Activated naive CD8-positive, alpha-beta T cell treated with anti-CD3 and anti-CD28 coated beads, Interleukin-2, amount 50 U/mL, for 24 hours (primary cell): ENCODE data around the gene TTC17.
"Not testable (repeated sequence)": the region's sequence is repeated elsewhere in the genome, so short reads cannot be mapped to it uniquely, and the experiment has no call there.

ENCODE experiments used
- ATAC-seq: fragments of 150-1000 bp; cut with Tn5 transposase; one replicate; pipeline ENCODE4 v1.10.0; 2021
- DNase-seq: peaks from one replicate; pipeline ENCODE4 v3.0.0; 2021
- H3K27ac Mint-ChIP-seq: one replicate; pipeline ENCODE4 v1.8.0; 2021; ENCODE audit warnings: mild to moderate bottlenecking, mixed read lengths
- H3K27me3 Mint-ChIP-seq: one replicate; pipeline ENCODE4 v1.8.0; 2021; ENCODE audit warnings: mixed read lengths
- H3K36me3 Mint-ChIP-seq: one replicate; pipeline ENCODE4 v1.8.0; 2021; ENCODE audit warnings: low read depth, mixed read lengths
- H3K4me1 Mint-ChIP-seq: one replicate; pipeline ENCODE4 v1.8.0; 2021; ENCODE audit warnings: mixed read lengths
- H3K4me3 Mint-ChIP-seq: one replicate; pipeline ENCODE4 v1.8.0; 2021; ENCODE audit warnings: mild to moderate bottlenecking, moderate library complexity, mixed read lengths
- H3K9me3 Mint-ChIP-seq: one replicate; pipeline ENCODE4 v1.8.0; 2021; ENCODE audit warnings: mixed read lengths

TTC17 gene

GRCh38 chr11:43367382-43368178 lies 8.9 kb downstream of the TTC17 start:
- Mint-ChIP-seq H3K9me3 (no peaks in the 10 kb centered on the region), H3K27ac (no peak overlapping the region), H3K4me3 (no peak overlapping the region), H3K27me3 (no peaks in the 10 kb centered on the region), H3K4me1 (peaks cover 38% of the 10 kb centered on the region), H3K36me3 (peaks cover 32% of the 10 kb centered on the region)
- no peak for DNase-seq
- no peak for ATAC-seq

DNA sequence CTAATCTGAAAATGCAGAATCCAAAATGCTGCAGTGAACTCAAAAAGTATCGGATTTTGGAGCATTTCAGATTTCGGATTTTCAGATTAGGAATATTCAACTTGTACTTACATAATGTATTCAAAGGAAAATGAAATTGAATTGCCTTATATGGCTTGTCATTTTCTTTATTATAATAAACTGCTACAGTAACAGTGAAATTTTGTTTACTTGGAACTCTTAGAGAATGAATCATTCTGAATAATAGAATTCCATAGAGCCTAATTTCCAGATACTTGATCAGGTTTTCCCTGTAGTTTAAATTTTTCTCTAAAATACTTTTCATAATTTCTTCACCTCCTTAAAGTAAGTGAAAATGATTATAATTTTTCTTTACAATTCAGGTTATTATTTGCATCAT lies 17.3 kb downstream of the TTC17 start:
- no peaks in the 10 kb centered on the region for H3K9me3 Mint-ChIP-seq
- no peak for DNase-seq

GRCh38 chr11:43376594-43376993 lies 17.9 kb downstream of the TTC17 start:
- H3K27ac Mint-ChIP-seq, result peak overlapping the region; percentile 27
- peaks cover 8% of the 10 kb centered on the region for H3K4me1 Mint-ChIP-seq
- H3K36me3 Mint-ChIP-seq, result peaks cover 28% of the 10 kb centered on the region
- ATAC-seq (no peak), DNase-seq (no peak)
- H3K4me3 Mint-ChIP-seq, result no peak overlapping the region
- no peaks in the 10 kb centered on the region for H3K9me3 Mint-ChIP-seq
- no peaks in the 10 kb centered on the region for H3K27me3 Mint-ChIP-seq

More for the DNA sequence above, 17.3 kb downstream of the TTC17 start:
- ATAC-seq, result no peak
- Mint-ChIP-seq H3K27ac (no peak overlapping the region), H3K27me3 (no peaks in the 10 kb centered on the region), H3K4me1 (peaks cover 8% of the 10 kb centered on the region), H3K36me3 (peaks cover 28% of the 10 kb centered on the region), H3K4me3 (no peak overlapping the region)

- H3K27me3 Mint-ChIP-seq, result no peaks in the 10 kb centered on the region
- no peak overlapping the region for H3K4me3 Mint-ChIP-seq
- no peak overlapping the region for H3K27ac Mint-ChIP-seq
- H3K4me1 Mint-ChIP-seq, result peaks cover 8% of the 10 kb centered on the region
- DNase-seq (no peak), ATAC-seq (no peak)
- H3K9me3 Mint-ChIP-seq, result no peaks in the 10 kb centered on the region
- peaks cover 32% of the 10 kb centered on the region for H3K36me3 Mint-ChIP-seq
These were observed 18.7 kb downstream of the TTC17 start for GRCh38 chr11:43377389-43377788.

GRCh38 chr11:43378897-43379296 lies 20.2 kb downstream of the TTC17 start:
- no peaks in the 10 kb centered on the region for H3K27me3 Mint-ChIP-seq
- H3K4me1 Mint-ChIP-seq, result peaks cover 6% of the 10 kb centered on the region
- no peak overlapping the region for H3K27ac Mint-ChIP-seq
- DNase-seq (no peak), ATAC-seq (no peak)
- H3K36me3 Mint-ChIP-seq, result peaks cover 29% of the 10 kb centered on the region
- no peaks in the 10 kb centered on the region for H3K9me3 Mint-ChIP-seq
- no peak overlapping the region for H3K4me3 Mint-ChIP-seq

- H3K27ac Mint-ChIP-seq, result peak overlapping the region; percentile 1
- no peaks in the 10 kb centered on the region for H3K9me3 Mint-ChIP-seq
- ATAC-seq, result no peak
- peaks cover 24% of the 10 kb centered on the region for H3K36me3 Mint-ChIP-seq
- peaks cover 3% of the 10 kb centered on the region for H3K4me1 Mint-ChIP-seq
- no peaks in the 10 kb centered on the region for H3K27me3 Mint-ChIP-seq
- no peak overlapping the region for H3K4me3 Mint-ChIP-seq
- no peak for DNase-seq
These were observed 23.1 kb downstream of the TTC17 start for GRCh38 chr11:43381802-43382201.

DNA sequence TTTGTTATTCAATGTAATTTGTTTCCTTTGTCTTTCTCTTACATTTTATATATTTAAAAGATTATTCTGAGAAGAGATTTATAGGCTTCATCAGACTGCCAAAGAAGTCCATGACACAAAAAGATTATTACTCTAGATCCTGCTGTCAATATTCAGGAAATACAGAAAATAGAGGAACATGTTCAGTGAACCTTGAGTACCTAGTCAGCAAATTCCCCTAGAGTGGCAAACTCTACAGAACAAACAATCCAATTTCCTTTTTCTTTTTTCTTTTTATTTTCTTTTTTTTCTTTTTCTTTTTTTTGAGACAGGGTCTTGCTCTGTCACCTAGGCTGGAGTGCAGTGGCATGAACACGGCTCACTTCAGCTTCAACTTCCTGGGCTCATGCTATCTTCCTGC lies 23.9 kb downstream of the TTC17 start:
- H3K27ac Mint-ChIP-seq, result no peak overlapping the region
- peaks cover 24% of the 10 kb centered on the region for H3K36me3 Mint-ChIP-seq
- DNase-seq (no peak), ATAC-seq (no peak)
- peaks cover 1% of the 10 kb centered on the region for H3K4me1 Mint-ChIP-seq
- H3K27me3 Mint-ChIP-seq, result no peaks in the 10 kb centered on the region
- no peaks in the 10 kb centered on the region for H3K9me3 Mint-ChIP-seq
- H3K4me3 Mint-ChIP-seq, result no peak overlapping the region

GRCh38 chr11:43384393-43384792 lies 25.7 kb downstream of the TTC17 start:
- Mint-ChIP-seq H3K27me3 (no peaks in the 10 kb centered on the region), H3K9me3 (no peaks in the 10 kb centered on the region), H3K27ac (no peak overlapping the region), H3K36me3 (peaks cover 27% of the 10 kb centered on the region), H3K4me1 (no peaks in the 10 kb centered on the region), H3K4me3 (no peak overlapping the region)
- ATAC-seq, result no peak
- DNase-seq, result no peak

DNA sequence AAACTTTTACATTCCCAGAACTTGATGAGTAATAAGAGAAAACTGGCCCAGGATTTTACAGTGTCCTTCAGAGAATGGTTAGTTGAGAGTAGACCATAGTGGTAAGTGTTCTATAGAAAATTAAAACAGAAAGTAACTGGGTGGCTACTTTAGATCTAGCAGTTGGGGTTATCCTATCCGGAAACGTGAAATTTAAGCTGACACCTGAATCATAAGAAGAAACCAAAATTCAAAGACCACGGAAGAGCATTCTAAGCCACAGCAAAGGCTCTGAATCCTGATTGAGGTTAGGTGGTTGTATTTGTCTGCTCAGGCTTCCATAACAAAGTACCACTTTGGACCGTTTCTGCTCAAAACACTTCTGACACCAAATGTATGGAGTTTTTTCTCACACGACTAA lies 34.0 kb downstream of the TTC17 start:
- peak; percentile 73 for ATAC-seq
- peak overlapping the region; percentile 8 for H3K27ac Mint-ChIP-seq
- no peaks in the 10 kb centered on the region for H3K27me3 Mint-ChIP-seq
- H3K4me3 Mint-ChIP-seq, result no peak overlapping the region
- H3K36me3 Mint-ChIP-seq, result peaks cover 64% of the 10 kb centered on the region
- DNase-seq, result no peak
- H3K4me1 Mint-ChIP-seq, result peaks cover 33% of the 10 kb centered on the region
- H3K9me3 Mint-ChIP-seq, result no peaks in the 10 kb centered on the region

DNA sequence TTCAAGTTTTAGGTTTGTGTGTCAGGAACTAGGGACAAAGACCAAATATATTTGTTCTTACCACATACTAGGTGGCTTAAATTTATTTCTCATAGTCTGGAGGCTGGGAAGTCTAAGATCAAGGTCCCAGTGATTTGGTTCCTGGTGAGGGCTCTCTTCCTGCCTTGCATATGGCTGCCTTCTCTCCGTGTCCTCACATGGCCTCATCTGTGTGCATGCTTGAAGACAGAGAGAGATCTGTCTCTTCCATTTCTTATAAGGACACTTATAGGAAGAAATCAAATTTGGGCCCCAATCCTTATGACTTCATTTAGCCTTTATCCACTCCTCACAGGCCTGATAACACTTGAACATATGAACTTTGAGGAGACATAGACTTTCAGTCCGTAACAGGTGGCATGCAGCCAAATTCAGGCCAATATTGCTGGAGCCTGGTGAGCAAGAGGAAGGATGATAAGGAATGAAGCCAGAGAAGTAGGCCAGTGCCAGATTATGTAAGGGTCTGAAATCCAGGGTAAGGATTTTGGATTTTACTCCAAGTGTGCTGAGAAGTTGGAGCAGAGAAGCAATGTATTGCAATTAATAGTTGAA lies 35.1 kb downstream of the TTC17 start:
- ATAC-seq (no peak), DNase-seq (no peak)
- Mint-ChIP-seq H3K4me1 (peaks cover 39% of the 10 kb centered on the region), H3K36me3 (peaks cover 74% of the 10 kb centered on the region), H3K9me3 (no peaks in the 10 kb centered on the region), H3K27me3 (no peaks in the 10 kb centered on the region), H3K27ac (no peak overlapping the region), H3K4me3 (no peak overlapping the region)

GRCh38 chr11:43396617-43397016 lies 37.9 kb downstream of the TTC17 start:
- H3K27me3 Mint-ChIP-seq, result no peaks in the 10 kb centered on the region
- no peak for DNase-seq
- H3K4me3 Mint-ChIP-seq, result peak overlapping the region; percentile 30
- no peaks in the 10 kb centered on the region for H3K9me3 Mint-ChIP-seq
- H3K27ac Mint-ChIP-seq, result peak overlapping the region; percentile 76
- ATAC-seq, result no peak
- H3K4me1 Mint-ChIP-seq, result peaks cover 52% of the 10 kb centered on the region
- peaks cover 77% of the 10 kb centered on the region for H3K36me3 Mint-ChIP-seq

GRCh38 chr11:43397251-43397650 lies 38.5 kb downstream of the TTC17 start:
- H3K27ac Mint-ChIP-seq, result peak overlapping the region; percentile 76
- peak; percentile 94 for ATAC-seq
- no peaks in the 10 kb centered on the region for H3K27me3 Mint-ChIP-seq
- peak; percentile 16 for DNase-seq
- H3K36me3 Mint-ChIP-seq, result peaks cover 76% of the 10 kb centered on the region
- H3K9me3 Mint-ChIP-seq, result no peaks in the 10 kb centered on the region
- H3K4me3 Mint-ChIP-seq, result peak overlapping the region; percentile 56
- H3K4me1 Mint-ChIP-seq, result peaks cover 47% of the 10 kb centered on the region

GRCh38 chr11:43399983-43400630 lies 41.4 kb downstream of the TTC17 start:
- H3K4me1 Mint-ChIP-seq, result peaks cover 53% of the 10 kb centered on the region
- no peak overlapping the region for H3K4me3 Mint-ChIP-seq
- no peaks in the 10 kb centered on the region for H3K27me3 Mint-ChIP-seq
- H3K36me3 Mint-ChIP-seq, result peaks cover 68% of the 10 kb centered on the region
- ATAC-seq (peak; percentile 44), DNase-seq (peak; percentile 10)
- H3K27ac Mint-ChIP-seq, result peak overlapping the region; percentile 24
- no peaks in the 10 kb centered on the region for H3K9me3 Mint-ChIP-seq

DNA sequence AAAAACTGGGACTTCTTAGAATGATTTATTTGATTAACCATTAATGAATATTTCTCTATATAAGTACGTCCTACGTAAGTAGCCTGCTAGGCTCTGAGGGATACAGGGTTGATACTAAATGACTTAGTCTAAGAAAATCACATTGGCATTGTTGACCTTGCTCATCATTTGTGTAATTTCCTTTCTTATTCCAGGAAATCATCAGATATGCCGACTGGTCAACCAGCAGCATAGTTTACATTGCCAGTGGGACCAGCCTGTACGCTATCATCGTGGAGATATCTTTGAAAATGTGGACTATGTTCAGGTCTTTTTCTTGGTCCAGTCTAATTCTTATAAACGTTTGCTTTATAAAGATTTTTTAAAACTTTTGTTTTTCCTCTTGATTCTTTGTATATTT lies 42.5 kb downstream of the TTC17 start:
- no peak overlapping the region for H3K4me3 Mint-ChIP-seq
- no peak overlapping the region for H3K27ac Mint-ChIP-seq
- H3K4me1 Mint-ChIP-seq, result peaks cover 48% of the 10 kb centered on the region
- ATAC-seq (no peak), DNase-seq (no peak)
- H3K9me3 Mint-ChIP-seq, result no peaks in the 10 kb centered on the region
- H3K36me3 Mint-ChIP-seq, result peaks cover 69% of the 10 kb centered on the region
- H3K27me3 Mint-ChIP-seq, result no peaks in the 10 kb centered on the region

DNA sequence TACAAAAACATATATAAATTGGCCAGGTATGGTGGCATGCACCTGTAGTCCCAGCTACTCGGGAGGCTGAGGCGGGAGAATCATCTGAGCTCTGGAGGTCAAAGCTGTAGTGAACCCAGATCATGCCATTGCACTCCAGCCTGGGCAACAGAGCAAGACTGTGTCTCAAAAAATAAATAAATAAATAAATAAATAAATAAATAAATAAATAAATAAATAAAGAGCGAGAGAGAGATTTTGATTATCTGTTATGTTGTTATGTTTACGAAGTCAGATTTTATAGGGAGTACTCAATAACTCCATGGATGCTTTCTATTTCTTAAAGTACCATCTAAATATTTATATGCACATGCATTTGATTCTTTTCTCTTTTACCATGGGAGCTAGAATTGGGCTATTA lies 43.1 kb downstream of the TTC17 start:
- ATAC-seq, H3K27me3 Mint-ChIP-seq, H3K4me3 Mint-ChIP-seq, H3K27ac Mint-ChIP-seq, H3K9me3 Mint-ChIP-seq, DNase-seq: not testable (repeated sequence)
- peaks cover 43% of the 10 kb centered on the region for H3K4me1 Mint-ChIP-seq
- peaks cover 67% of the 10 kb centered on the region for H3K36me3 Mint-ChIP-seq
